Measurements from ENCODE around the gene PDE11A.
A peak's percentile ranks its signal among the peaks of the same experiment; 100 is the strongest.

The PDE11A gene

GRCh38 chr2:177778472-177778871 lies 294.1 kb downstream of the PDE11A start:
- no peak overlapping the region for H3K27ac ChIP-seq
- TF ChIP-seq CTCF (conservative IDR thresholded peaks at IDR 0.05) (no peak), ZFX (IDR thresholded peaks at IDR 0.05) (no peak)

GRCh38 chr2:177772529-177772928 lies 300.0 kb downstream of the PDE11A start:
- TF ChIP-seq ZFX (IDR thresholded peaks at IDR 0.05) (no peak), CTCF (conservative IDR thresholded peaks at IDR 0.05) (peak; percentile 71)
- no peak overlapping the region for H3K27ac ChIP-seq

GRCh38 chr2:177771191-177771590 lies 301.4 kb downstream of the PDE11A start:
- H3K27ac ChIP-seq, result no peak overlapping the region
- no peak for TF ChIP-seq ZFX (IDR thresholded peaks at IDR 0.05)

GRCh38 chr2:177767768-177768167 lies 304.8 kb downstream of the PDE11A start:
- H3K27ac ChIP-seq, result no peak overlapping the region
- no peak; the same call in 1 of the 2 replicates for TF ChIP-seq CTCF (conservative IDR thresholded peaks at IDR 0.05)
- TF ChIP-seq ZFX (IDR thresholded peaks at IDR 0.05), result no peak

GRCh38 chr2:177765698-177766097 lies 306.9 kb downstream of the PDE11A start:
- H3K27ac ChIP-seq, result no peak overlapping the region
- TF ChIP-seq ZFX (IDR thresholded peaks at IDR 0.05) (no peak), CTCF (conservative IDR thresholded peaks at IDR 0.05) (no peak)

GRCh38 chr2:177763531-177764265 lies 308.9 kb downstream of the PDE11A start:
- TF ChIP-seq ZFX (IDR thresholded peaks at IDR 0.05), result no peak
- TF ChIP-seq CTCF (conservative IDR thresholded peaks at IDR 0.05), result peak; percentile 87
- H3K27ac ChIP-seq, result no peak overlapping the region

GRCh38 chr2:177759443-177759842 lies 313.1 kb downstream of the PDE11A start:
- no peak for TF ChIP-seq CTCF (conservative IDR thresholded peaks at IDR 0.05)
- TF ChIP-seq ZFX (IDR thresholded peaks at IDR 0.05), result no peak
- H3K27ac ChIP-seq, result no peak overlapping the region

Data from C4-2B (cell line).